ENCODE measurements around the gene OR10A5.

DNA sequence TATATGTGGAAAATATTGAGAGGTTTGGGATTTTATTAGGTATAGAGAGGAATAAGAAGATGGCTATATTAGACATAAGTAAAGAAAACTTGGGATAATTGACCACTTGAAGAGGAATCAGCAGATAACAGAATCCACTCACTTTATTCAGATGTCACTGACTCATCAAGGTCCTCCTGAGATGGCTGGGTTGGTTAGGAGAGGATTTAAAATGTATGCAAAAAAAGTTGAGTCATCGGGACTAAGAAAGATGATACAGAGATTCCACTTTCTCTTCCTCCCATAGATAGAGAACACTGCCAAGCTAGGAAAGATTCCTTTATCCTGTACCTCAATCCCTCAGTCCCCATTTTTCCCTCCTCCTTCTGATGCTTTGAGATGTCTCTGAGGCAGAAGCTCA lies 46.1 kb upstream of the OR10A5 start, which contains the start of gene OR6A2:
- TF ChIP-seq POLR2AphosphoS5 (IDR thresholded peaks at IDR 0.05), result no peak
- no peak for TF ChIP-seq POLR2A (IDR thresholded peaks at IDR 0.05)
- TF ChIP-seq, protein P1, sequence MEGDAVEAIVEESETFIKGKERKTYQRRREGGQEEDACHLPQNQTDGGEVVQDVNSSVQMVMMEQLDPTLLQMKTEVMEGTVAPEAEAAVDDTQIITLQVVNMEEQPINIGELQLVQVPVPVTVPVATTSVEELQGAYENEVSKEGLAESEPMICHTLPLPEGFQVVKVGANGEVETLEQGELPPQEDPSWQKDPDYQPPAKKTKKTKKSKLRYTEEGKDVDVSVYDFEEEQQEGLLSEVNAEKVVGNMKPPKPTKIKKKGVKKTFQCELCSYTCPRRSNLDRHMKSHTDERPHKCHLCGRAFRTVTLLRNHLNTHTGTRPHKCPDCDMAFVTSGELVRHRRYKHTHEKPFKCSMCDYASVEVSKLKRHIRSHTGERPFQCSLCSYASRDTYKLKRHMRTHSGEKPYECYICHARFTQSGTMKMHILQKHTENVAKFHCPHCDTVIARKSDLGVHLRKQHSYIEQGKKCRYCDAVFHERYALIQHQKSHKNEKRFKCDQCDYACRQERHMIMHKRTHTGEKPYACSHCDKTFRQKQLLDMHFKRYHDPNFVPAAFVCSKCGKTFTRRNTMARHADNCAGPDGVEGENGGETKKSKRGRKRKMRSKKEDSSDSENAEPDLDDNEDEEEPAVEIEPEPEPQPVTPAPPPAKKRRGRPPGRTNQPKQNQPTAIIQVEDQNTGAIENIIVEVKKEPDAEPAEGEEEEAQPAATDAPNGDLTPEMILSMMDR (IDR thresholded peaks at IDR 0.05), result no peak
- TF ChIP-seq EP300 (IDR thresholded peaks at IDR 0.05), result no peak
